MCF 10A (cell line): ENCODE results near the gene WDR62. TPM values are rescaled to one million over a fixed set of nuclear protein-coding genes. Genes with fewer than 3 reads are reported as not detected.

Source experiments
- BruUV-seq: library from RNA; stranded (reverse); fragments of 400-500 nt; replicated peaks from 2 replicates; lab custom pipeline; 2021; lab: Mats Ljungman, UMichigan
- CTCF ChIA-PET: fragments of 300-600 bp; sonication (Branson Sonifier 250); formaldehyde crosslinking; extraction: SDS; loops from one replicate; lab custom pipeline; 2021; ENCODE audit warnings: antibody characterized with exemption, inconsistent platforms; lab: Yijun Ruan, JAX
- POLR2A ChIA-PET: fragments of 300-600, 350-650 bp; sonication (Branson Sonifier 250); formaldehyde crosslinking; extraction: SDS; loops from one replicate; lab custom pipeline; 2020; ENCODE audit warnings: antibody characterized with exemption, inconsistent platforms; lab: Yijun Ruan, JAX
- DNase-seq: peaks from one replicate; pipeline ENCODE4 v3.0.0-alpha.2; 2018; ENCODE audit not compliant: unreplicated experiment
- H3K27ac Mint-ChIP-seq: one replicate; pipeline ENCODE4 v1.8.0; 2022; ENCODE audit warnings: mild to moderate bottlenecking, low read depth, mixed read lengths; ENCODE audit not compliant: unreplicated experiment
- H3K27me3 Mint-ChIP-seq: one replicate; pipeline ENCODE4 v1.8.0; 2022; ENCODE audit warnings: mixed read lengths; ENCODE audit not compliant: insufficient read depth, unreplicated experiment
- H3K36me3 Mint-ChIP-seq: one replicate; pipeline ENCODE4 v1.8.0; 2022; ENCODE audit warnings: mild to moderate bottlenecking, moderate library complexity, mixed read lengths; ENCODE audit not compliant: insufficient read depth, unreplicated experiment
- H3K4me1 Mint-ChIP-seq: one replicate; pipeline ENCODE4 v1.8.0; 2022; ENCODE audit warnings: mixed read lengths; ENCODE audit not compliant: insufficient read depth, unreplicated experiment
- H3K4me3 Mint-ChIP-seq: one replicate; pipeline ENCODE4 v1.8.0; 2022; ENCODE audit warnings: mild to moderate bottlenecking, moderate library complexity, mixed read lengths; ENCODE audit not compliant: unreplicated experiment
- H3K9me3 Mint-ChIP-seq: one replicate; pipeline ENCODE4 v1.8.0; 2022; ENCODE audit warnings: mixed read lengths; ENCODE audit not compliant: unreplicated experiment
- intact Hi-C: fragments of 100-400 bp; cut with micrococcal nuclease; formaldehyde crosslinking; loops from 2 replicates; pipeline ENCODE4 v1.14.1; 2022
- total RNA-seq: library from RNA; stranded (reverse); gene quantifications from 2 replicates; pipeline ENCODE4 v1.2.3, GENCODE V29; 2022
- TF ChIP-seq, protein P1 (sequence below): fragments of 200-600 bp; IDR thresholded peaks from one replicate; pipeline ENCODE4 v1.8.0; 2022; ENCODE audit warnings: antibody characterized with exemption, mild to moderate bottlenecking; ENCODE audit not compliant: unreplicated experiment

Gene WDR62
- total RNA-seq, 1 experiment from 2014 or later = 6.2 TPM

DNA sequence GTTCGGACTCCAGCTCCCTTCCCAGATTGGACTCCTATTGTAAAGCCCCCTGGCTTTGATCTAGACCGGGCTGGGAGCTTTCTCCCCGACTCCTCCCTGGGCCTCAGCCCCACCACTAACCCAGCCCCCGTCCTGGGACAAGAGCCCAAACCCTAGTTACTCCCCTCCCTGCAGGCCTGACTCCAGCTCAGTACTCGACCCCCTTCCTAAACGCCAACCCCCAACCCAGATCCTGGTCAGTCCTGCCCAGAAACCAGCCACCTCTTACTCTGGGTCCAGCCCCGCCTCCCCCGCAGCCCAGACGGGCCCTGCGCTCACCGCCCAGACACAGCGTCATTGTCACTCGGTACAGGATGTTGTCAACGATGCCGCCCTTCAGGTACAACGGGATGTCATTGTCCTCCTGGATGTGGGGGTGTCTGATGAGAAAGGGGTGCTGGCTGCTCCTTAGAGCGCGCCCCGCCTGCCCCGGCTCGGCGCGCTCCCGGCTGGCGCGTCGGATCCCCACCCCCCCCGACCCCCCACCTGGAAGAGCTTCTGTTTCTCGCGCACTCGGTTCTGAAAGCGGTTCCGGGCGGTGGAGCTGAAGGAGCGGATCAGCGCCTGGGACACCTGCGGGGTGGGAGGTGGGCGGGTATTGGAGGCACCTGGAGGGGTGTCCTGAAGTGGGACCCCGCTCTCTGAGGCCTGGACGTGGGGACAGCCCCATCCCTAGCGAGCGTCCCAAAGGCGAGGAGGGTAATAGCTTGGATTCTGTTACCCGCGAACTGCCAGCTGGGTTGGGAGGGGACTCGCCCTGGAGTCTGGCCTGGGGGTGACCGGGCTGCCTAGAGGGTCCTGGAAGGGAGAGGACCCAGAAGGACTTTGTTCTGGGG lies 96.7 kb downstream of the WDR62 start:
- TF ChIP-seq, protein P1, sequence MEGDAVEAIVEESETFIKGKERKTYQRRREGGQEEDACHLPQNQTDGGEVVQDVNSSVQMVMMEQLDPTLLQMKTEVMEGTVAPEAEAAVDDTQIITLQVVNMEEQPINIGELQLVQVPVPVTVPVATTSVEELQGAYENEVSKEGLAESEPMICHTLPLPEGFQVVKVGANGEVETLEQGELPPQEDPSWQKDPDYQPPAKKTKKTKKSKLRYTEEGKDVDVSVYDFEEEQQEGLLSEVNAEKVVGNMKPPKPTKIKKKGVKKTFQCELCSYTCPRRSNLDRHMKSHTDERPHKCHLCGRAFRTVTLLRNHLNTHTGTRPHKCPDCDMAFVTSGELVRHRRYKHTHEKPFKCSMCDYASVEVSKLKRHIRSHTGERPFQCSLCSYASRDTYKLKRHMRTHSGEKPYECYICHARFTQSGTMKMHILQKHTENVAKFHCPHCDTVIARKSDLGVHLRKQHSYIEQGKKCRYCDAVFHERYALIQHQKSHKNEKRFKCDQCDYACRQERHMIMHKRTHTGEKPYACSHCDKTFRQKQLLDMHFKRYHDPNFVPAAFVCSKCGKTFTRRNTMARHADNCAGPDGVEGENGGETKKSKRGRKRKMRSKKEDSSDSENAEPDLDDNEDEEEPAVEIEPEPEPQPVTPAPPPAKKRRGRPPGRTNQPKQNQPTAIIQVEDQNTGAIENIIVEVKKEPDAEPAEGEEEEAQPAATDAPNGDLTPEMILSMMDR = no peak
- peak overlapping the region; percentile 17 for H3K27ac Mint-ChIP-seq
- H3K4me1 Mint-ChIP-seq = peaks cover 29% of the 10 kb centered on the region
- intact Hi-C loops = no loop called here
- ChIA-PET CTCF (interaction anchor here (0.6 to 3.0 kb wide), 6 partner anchors 14 to 23 kb away, joined by 4 to 11 read pairs (median 6); no protein-coding TSS in a partner anchor), POLR2A (interaction anchor here (2.2 to 3.1 kb wide), 3 partner anchors 11 to 24 kb away, joined by 16 to 29 read pairs (median 20); partner anchors contain the start of gene CAPNS1)
- no peak overlapping the region for H3K4me3 Mint-ChIP-seq
- no peaks in the 10 kb centered on the region for H3K27me3 Mint-ChIP-seq
- no peak for DNase-seq
- H3K36me3 Mint-ChIP-seq = peaks cover 71% of the 10 kb centered on the region
- H3K9me3 Mint-ChIP-seq = no peaks in the 10 kb centered on the region
- no TSS peak for BruUV-seq

DNA sequence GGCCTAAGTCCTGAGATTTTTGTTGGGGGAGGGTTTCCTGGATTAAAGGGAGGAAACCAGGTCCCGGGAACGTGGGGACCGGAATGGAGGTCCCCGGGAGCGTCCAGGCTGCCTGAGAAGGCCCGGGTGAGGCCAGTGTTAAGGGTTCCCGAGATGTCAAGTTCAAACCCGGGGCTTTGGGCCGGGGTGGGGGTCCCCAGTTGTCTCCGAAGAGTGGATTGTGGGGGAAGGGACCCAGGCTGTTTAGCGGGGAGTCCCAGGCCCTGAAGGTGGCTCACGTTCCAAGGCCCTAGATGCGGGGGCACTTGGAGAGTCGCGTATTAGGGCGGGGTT lies 97.3 kb downstream of the WDR62 start:
- no TSS peak for BruUV-seq
- ChIA-PET CTCF (interaction anchor here (0.6 to 3.0 kb wide), 2 partner anchors 18 to 24 kb away, joined by 4 to 8 read pairs; no protein-coding TSS in a partner anchor), POLR2A (no interaction called here)
- TF ChIP-seq, protein P1 = no peak
- Mint-ChIP-seq H3K36me3 (peaks cover 65% of the 10 kb centered on the region), H3K4me1 (peaks cover 25% of the 10 kb centered on the region), H3K27me3 (no peaks in the 10 kb centered on the region), H3K9me3 (no peaks in the 10 kb centered on the region), H3K27ac (no peak overlapping the region), H3K4me3 (no peak overlapping the region)
- intact Hi-C loops = no loop called here
- DNase-seq = no peak

DNA sequence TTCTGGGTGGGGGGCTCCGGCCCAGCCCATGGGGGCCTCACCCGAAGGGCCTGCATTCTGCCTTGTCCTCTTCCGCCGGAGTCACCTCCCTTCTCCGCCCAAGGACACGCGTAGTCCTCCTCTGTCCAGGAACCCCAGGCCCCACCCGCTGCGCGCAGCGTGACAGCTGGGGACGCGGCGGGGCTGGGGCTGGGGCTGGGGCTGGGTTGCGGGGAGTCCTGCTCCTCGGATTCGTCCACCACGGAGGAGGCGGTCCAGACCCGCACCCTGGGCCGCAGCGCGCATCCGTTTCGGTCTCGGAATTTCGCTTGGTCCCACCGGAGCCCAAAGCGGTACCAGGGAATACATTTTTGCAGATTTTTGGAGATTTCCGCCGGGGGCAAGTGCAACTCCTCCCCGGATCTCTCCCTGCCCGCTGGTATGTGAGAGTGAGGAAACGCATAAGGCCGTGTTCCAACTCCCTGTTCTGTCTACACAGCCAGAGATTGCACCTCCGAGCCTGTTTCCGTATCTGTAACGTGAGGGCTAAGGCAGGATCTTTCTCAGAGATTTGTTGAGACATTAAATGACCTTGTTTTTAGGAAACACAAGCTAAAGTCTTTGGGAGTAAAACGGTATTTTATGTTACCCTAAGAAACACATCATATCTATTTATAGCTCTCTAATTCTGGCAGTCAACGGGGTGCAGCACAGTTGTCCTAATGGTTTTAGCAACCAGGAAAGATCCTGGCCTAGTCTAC lies 97.8 kb downstream of the WDR62 start, which contains the start of gene COX7A1:
TSS of gene COX7A1 (minus strand) at position 96 of the 740 bp plus-strand sequence. CDS start at position 56, 40 bp downstream.
- H3K36me3 Mint-ChIP-seq = peaks cover 64% of the 10 kb centered on the region
- POLR2A ChIA-PET = interaction anchor here (0.6 to 1.8 kb wide), 4 partner anchors 13 to 38 kb away, joined by 3 to 7 read pairs (median 3); partner anchors contain the start of genes CAPNS1 and POLR2I

More for the DNA sequence above, 97.8 kb downstream of the WDR62 start, which contains the start of gene COX7A1:
- no peaks in the 10 kb centered on the region for H3K9me3 Mint-ChIP-seq
- peaks cover 22% of the 10 kb centered on the region for H3K4me1 Mint-ChIP-seq
- peak within 1 kb of the TSS; percentile 17 for H3K27ac Mint-ChIP-seq
- no peak for DNase-seq
- BruUV-seq = no TSS peak
- H3K4me3 Mint-ChIP-seq = no peak within 1 kb of the TSS
- CTCF ChIA-PET = interaction anchor here (0.6 to 1.5 kb wide), 3 partner anchors 17 to 24 kb away, joined by 4 to 7 read pairs (median 7); no protein-coding TSS in a partner anchor
- intact Hi-C loops = no loop called here
- no peaks in the 10 kb centered on the region for H3K27me3 Mint-ChIP-seq
- TF ChIP-seq, protein P1 = no peak
